GM12801 (cell line): ENCODE data around the gene ZNF57.

Experiments
- CTCF ChIP-seq: IDR thresholded peaks from one replicate; pipeline ENCODE4 v1.5.1; 2011; ENCODE audit warnings: control low read depth; ENCODE audit not compliant: insufficient read length; ENCODE audit errors: extremely low read depth

ZNF57 gene

GRCh38 chr19:2942928-2943640 lies 42.4 kb downstream of the ZNF57 start:
- TF ChIP-seq CTCF = no peak

GRCh38 chr19:2944403-2944774 lies 43.7 kb downstream of the ZNF57 start:
- no peak for TF ChIP-seq CTCF

GRCh38 chr19:2944775-2945574 lies 44.2 kb downstream of the ZNF57 start, which contains the start of gene ZNF77:
TSS of gene ZNF77 (minus strand) at chr19:2944971. CDS start at chr19:2944840, 131 bp downstream.
- no peak for TF ChIP-seq CTCF

GRCh38 chr19:2945575-2946184 lies 45.0 kb downstream of the ZNF57 start:
- no peak for TF ChIP-seq CTCF

- TF ChIP-seq CTCF = no peak
Measured at GRCh38 chr19:2949939-2950285, 49.2 kb downstream of the ZNF57 start.

GRCh38 chr19:2950286-2951124 lies 49.8 kb downstream of the ZNF57 start:
- TF ChIP-seq CTCF = no peak
